Measurements from ENCODE around the gene SNPH.

The SNPH gene

DNA sequence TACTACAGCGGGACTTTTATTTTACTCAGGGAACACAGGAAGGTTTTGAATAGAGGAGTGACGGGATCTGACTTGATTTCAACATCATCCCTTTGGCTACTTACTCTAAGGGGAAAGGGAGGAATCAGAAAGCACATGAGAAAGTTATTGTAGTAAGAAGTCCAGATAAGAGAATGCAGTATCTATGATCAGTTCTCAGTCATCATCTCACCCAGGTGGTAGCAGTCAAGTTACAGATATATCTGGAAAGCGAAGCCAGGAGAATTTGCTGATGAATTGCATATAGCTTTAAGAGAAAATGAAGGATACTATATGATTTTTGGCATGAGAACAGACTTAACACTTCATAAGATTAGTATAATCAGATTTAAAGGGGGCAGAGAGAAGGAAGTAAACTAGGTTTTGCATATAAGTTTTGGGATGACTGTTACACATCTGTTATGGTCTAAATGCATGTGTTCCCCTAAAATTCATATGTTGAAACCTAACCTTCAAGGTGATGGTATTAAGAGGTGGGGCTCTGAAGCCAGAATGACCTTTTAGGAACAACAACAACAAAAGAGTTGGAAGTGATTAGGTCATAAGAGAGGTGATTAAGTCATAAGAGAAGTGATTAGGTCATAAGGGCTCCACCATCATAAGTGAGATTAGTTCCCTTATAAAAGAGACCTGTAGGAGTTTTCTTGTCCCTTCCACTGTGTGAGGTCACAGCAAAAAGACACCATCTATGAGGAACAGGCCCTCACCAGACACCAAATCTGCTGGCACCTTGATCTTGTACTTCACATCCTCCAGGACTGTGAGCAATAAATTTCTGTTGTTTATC lies 33.6 kb upstream of the SNPH start:
- CTCF ChIA-PET = no interaction called here

GRCh38 chr20:1240549-1240948 lies 25.5 kb upstream of the SNPH start:
- no peak for DNase-seq (ENCODE audit: extremely low spot score)
- POLR2A ChIA-PET = no interaction called here
- CTCF ChIA-PET = no interaction called here
- TF ChIP-seq FOXK2 (IDR thresholded peaks at IDR 0.05) (no peak), CTBP1 (IDR thresholded peaks at IDR 0.05; ENCODE audit: borderline replicate concordance) (no peak), HDGF (IDR thresholded peaks at IDR 0.05; ENCODE audit: borderline replicate concordance) (no peak), ELF4 (IDR thresholded peaks at IDR 0.05) (no peak), FOXM1 (IDR thresholded peaks at IDR 0.05; ENCODE audit: borderline replicate concordance) (no peak), FOXA1 (IDR thresholded peaks at IDR 0.05) (no peak), TARDBP (IDR thresholded peaks at IDR 0.05) (no peak), LEF1 (IDR thresholded peaks at IDR 0.05; ENCODE audit: borderline replicate concordance) (no peak)
- TF ChIP-seq, protein P1, sequence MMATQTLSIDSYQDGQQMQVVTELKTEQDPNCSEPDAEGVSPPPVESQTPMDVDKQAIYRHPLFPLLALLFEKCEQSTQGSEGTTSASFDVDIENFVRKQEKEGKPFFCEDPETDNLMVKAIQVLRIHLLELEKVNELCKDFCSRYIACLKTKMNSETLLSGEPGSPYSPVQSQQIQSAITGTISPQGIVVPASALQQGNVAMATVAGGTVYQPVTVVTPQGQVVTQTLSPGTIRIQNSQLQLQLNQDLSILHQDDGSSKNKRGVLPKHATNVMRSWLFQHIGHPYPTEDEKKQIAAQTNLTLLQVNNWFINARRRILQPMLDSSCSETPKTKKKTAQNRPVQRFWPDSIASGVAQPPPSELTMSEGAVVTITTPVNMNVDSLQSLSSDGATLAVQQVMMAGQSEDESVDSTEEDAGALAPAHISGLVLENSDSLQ (IDR thresholded peaks at IDR 0.05) = no peak

More for the DNA sequence above, 33.6 kb upstream of the SNPH start:
- POLR2A ChIA-PET = no interaction called here
- no peak for DNase-seq (ENCODE audit: extremely low spot score)
- TF ChIP-seq, protein P1 (IDR thresholded peaks at IDR 0.05) = no peak
- no peak for TF ChIP-seq CTBP1 (IDR thresholded peaks at IDR 0.05; ENCODE audit: borderline replicate concordance)
- no peak for TF ChIP-seq LEF1 (IDR thresholded peaks at IDR 0.05; ENCODE audit: borderline replicate concordance)
- no peak for TF ChIP-seq ZNF384 (IDR thresholded peaks at IDR 0.05)
- TF ChIP-seq HDGF (IDR thresholded peaks at IDR 0.05; ENCODE audit: borderline replicate concordance) = no peak
- no peak for TF ChIP-seq TARDBP (IDR thresholded peaks at IDR 0.05)
- TF ChIP-seq ARNT (IDR thresholded peaks at IDR 0.05) = no peak
- TF ChIP-seq ELF4 (IDR thresholded peaks at IDR 0.05) = no peak
- no peak for TF ChIP-seq BHLHE40 (IDR thresholded peaks at IDR 0.05; ENCODE audit: borderline replicate concordance)
- TF ChIP-seq FOXA1 (IDR thresholded peaks at IDR 0.05) = no peak
- no peak for TF ChIP-seq FOXK2 (IDR thresholded peaks at IDR 0.05)
- TF ChIP-seq NFRKB (IDR thresholded peaks at IDR 0.05) = no peak

DNA sequence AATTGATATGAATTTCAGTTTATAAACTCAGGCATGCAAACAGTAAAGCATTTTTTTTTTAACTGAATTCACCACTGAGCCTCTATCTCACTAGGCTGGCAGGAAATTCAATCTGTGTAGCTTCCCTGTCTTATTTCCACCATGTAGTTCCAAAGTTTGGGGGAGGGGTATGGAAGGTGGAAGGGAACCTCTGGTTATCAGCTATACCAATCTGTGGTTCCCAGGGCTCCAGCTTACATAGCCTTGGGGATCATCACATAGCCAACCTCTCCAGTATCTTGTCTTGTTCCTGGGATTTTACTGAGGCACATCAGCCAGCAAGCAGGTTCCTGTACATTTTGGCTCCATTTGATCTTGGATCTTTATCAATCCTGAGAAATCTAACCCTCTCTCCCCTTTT lies 24.6 kb upstream of the SNPH start:
- ChIA-PET POLR2A (no interaction called here), CTCF (no interaction called here)
- no peak for DNase-seq (ENCODE audit: extremely low spot score)
- TF ChIP-seq BHLHE40 (IDR thresholded peaks at IDR 0.05; ENCODE audit: borderline replicate concordance) (no peak), ARNT (IDR thresholded peaks at IDR 0.05) (no peak), NFRKB (IDR thresholded peaks at IDR 0.05) (no peak), FOXK2 (IDR thresholded peaks at IDR 0.05) (no peak), FOXA1 (IDR thresholded peaks at IDR 0.05) (no peak), ELF4 (IDR thresholded peaks at IDR 0.05) (no peak), L3MBTL2 (conservative IDR thresholded peaks at IDR 0.05) (no peak), TARDBP (IDR thresholded peaks at IDR 0.05) (no peak), SP1 (IDR thresholded peaks at IDR 0.05) (no peak), ZNF384 (IDR thresholded peaks at IDR 0.05) (no peak), FOXM1 (IDR thresholded peaks at IDR 0.05; ENCODE audit: borderline replicate concordance) (no peak), LEF1 (IDR thresholded peaks at IDR 0.05; ENCODE audit: borderline replicate concordance) (no peak), CTBP1 (IDR thresholded peaks at IDR 0.05; ENCODE audit: borderline replicate concordance) (no peak)
- TF ChIP-seq, protein P1 (IDR thresholded peaks at IDR 0.05) = no peak

DNA sequence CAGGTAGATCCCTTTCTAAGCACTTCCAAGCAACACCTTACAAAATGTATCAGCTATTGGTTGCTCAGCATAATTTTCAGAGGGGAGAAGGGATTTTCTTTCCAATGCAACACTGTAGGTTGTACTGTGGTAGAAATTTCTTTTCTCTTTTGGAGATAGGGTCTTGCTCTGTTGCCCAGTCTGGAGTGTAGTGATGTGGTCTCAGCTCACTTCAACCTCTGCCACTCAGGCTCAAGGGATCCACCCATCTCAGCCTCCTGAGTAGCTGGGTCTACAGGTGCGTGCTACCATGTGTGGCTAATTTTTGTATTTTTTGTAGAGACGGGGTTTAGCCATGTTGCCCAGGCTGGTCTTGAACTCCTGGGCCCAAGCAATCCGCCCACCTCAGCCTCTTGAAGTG lies 24.0 kb upstream of the SNPH start:
- DNase-seq (ENCODE audit: extremely low spot score) = no peak
- CTCF ChIA-PET = no interaction called here
- TF ChIP-seq LEF1 (IDR thresholded peaks at IDR 0.05; ENCODE audit: borderline replicate concordance) (no peak), CTBP1 (IDR thresholded peaks at IDR 0.05; ENCODE audit: borderline replicate concordance) (no peak), ZNF384 (IDR thresholded peaks at IDR 0.05) (no peak), BHLHE40 (IDR thresholded peaks at IDR 0.05; ENCODE audit: borderline replicate concordance) (no peak), FOXM1 (IDR thresholded peaks at IDR 0.05; ENCODE audit: borderline replicate concordance) (no peak), TARDBP (IDR thresholded peaks at IDR 0.05) (no peak), ARNT (IDR thresholded peaks at IDR 0.05) (no peak)
- TF ChIP-seq, protein P1 (IDR thresholded peaks at IDR 0.05) = no peak
- POLR2A ChIA-PET = no interaction called here

DNA sequence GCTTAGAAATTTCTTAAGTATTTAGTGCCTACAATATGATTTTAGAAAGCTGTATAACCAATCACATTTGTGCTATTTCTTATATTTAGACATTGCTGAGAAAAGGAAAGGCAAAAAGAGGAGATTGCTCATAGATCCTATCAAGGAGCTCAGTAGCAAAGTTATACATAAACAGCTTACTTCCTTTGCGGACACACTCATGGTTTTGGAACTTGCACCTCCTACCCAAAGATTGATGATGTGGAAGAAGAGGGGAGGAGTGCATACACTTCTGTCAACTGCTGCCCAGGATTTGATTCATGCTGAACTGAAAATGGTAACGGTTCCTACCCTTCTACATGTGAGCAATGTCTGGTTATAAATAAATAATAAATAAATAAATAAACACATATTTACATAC lies 23.6 kb upstream of the SNPH start:
- TF ChIP-seq FOXM1 (IDR thresholded peaks at IDR 0.05; ENCODE audit: borderline replicate concordance) = no peak
- POLR2A ChIA-PET = no interaction called here
- CTCF ChIA-PET = no interaction called here
- no peak for DNase-seq (ENCODE audit: extremely low spot score)

DNA sequence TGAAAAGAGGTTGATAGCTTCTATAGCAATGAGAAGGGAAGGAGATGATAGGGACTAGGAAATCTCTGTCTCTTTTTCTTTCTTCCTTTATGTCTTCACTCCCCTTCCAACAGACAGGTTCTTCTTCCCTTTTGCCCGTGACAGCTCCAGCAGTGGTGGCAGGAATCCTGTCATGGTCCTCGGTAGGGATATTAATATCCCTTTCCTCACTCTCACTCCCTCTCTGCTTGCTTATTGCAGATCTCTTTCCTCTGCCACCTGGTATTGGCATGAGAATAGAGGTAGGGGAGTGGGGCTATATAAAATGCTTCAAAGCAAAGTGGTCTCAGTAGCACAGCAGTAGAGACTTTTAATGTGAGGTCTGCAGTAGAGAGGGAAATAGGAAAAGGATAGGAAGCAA lies 20.5 kb upstream of the SNPH start:
- ChIA-PET POLR2A (no interaction called here), CTCF (no interaction called here)
- DNase-seq (ENCODE audit: extremely low spot score) = no peak
- TF ChIP-seq ZNF384 (IDR thresholded peaks at IDR 0.05) = no peak
- TF ChIP-seq L3MBTL2 (conservative IDR thresholded peaks at IDR 0.05) = no peak
- TF ChIP-seq HDGF (IDR thresholded peaks at IDR 0.05; ENCODE audit: borderline replicate concordance) = no peak
- TF ChIP-seq ELF4 (IDR thresholded peaks at IDR 0.05) = no peak
- no peak for TF ChIP-seq BHLHE40 (IDR thresholded peaks at IDR 0.05; ENCODE audit: borderline replicate concordance)
- no peak for TF ChIP-seq SP1 (IDR thresholded peaks at IDR 0.05)
- no peak for TF ChIP-seq FOXM1 (IDR thresholded peaks at IDR 0.05; ENCODE audit: borderline replicate concordance)
- TF ChIP-seq FOXA1 (IDR thresholded peaks at IDR 0.05) = no peak
- TF ChIP-seq NFRKB (IDR thresholded peaks at IDR 0.05) = no peak
- TF ChIP-seq LEF1 (IDR thresholded peaks at IDR 0.05; ENCODE audit: borderline replicate concordance) = no peak
- no peak for TF ChIP-seq FOXK2 (IDR thresholded peaks at IDR 0.05)
- TF ChIP-seq, protein P1 (IDR thresholded peaks at IDR 0.05) = no peak
- no peak for TF ChIP-seq ARNT (IDR thresholded peaks at IDR 0.05)
- TF ChIP-seq TARDBP (IDR thresholded peaks at IDR 0.05) = no peak
- no peak for TF ChIP-seq SUZ12 (IDR thresholded peaks at IDR 0.05)
- no peak for TF ChIP-seq CTBP1 (IDR thresholded peaks at IDR 0.05; ENCODE audit: borderline replicate concordance)
